GM19193 (cell line): ENCODE data around the gene NUP160.

Experiments used
- POLR2A ChIP-seq: IDR thresholded peaks from 4 replicates; pipeline ENCODE4 v1.6.1; 2011; ENCODE audit not compliant: insufficient read depth, insufficient read length; ENCODE audit errors: extremely low read depth

The NUP160 gene

GRCh38 chr11:47837292-47837691, 10.9 kb downstream of the NUP160 start:
- TF ChIP-seq POLR2A = no peak

DNA sequence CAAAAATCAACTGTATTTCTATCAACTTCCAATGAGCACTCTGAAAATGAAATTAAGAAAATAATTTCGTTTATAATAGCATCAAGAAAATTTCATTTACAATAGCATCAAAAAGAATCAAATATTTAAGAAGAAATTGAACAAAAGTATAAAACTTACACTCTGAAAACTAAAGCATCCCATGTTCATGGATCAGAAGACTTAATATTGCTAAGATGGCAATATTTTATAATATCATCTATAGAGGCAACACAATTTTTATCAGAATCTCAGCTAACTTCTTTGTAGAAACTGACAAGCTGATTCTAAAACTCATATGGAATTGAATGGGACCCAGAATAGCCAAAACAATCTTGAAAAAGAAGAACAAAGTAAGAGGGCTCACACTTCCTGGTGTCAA, 19.9 kb downstream of the NUP160 start:
- no peak for TF ChIP-seq POLR2A

DNA sequence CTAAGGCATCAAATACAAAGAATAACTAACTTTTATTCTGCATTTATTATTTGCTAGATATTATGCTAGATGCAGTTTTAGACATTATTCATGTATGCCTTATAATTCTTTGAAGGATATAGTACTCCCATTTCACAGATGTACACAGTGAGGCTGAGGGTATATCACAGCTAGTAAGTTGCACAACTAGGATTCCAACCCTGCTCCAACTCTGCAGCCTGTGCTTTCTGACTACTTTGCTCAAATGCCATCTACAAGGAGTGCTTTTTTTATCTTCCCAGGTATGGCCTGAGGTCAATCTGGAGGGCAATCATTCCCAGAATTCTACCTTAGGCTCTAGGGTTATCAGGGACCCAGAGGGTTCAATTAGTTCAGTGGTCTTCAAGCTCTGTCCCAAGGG, 28.4 kb downstream of the NUP160 start:
- no peak for TF ChIP-seq POLR2A

DNA sequence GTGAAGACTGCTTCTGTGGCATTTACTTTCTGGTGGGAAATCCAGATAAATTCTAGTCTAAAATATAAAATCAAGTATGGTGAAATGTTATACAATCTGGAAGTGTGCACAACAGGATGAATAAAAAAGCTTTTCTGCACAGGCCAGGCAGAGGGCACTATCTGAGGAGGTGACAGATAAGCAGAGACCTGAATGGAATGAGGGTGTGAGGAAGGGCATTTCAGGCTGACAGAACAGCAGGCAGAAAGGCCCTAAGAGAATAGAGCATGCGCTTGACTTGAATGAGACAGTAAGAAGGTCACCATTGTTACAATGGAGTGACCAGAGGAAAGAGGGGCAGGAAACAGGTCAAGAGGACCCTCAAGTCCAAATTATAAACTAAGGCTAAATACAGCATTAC, 47.4 kb downstream of the NUP160 start:
- no peak for TF ChIP-seq POLR2A

DNA sequence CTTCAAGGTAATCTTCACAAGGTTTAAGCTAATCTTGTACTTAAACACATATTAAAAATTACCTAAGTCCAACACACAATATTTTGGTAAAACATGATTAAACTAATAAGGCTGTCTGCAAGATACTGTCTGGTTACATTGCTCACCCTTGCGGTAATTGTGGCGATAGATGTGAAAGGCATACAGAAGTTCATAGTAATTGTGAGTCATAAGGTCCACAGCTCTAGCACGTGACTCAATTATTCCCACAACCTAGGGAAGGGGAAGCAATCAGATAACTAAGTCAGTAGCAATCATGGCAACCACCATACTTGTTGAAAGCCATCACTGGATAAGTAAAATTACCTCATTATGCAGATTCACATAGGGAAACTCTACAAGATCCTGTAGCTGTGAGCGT, 50.5 kb downstream of the NUP160 start:
- TF ChIP-seq POLR2A = no peak

- no peak for TF ChIP-seq POLR2A
Measured at GRCh38 chr11:47791774-47792430, 56.2 kb downstream of the NUP160 start.

- no peak for TF ChIP-seq POLR2A
Measured at GRCh38 chr11:47788181-47788580, 60.0 kb downstream of the NUP160 start.

DNA sequence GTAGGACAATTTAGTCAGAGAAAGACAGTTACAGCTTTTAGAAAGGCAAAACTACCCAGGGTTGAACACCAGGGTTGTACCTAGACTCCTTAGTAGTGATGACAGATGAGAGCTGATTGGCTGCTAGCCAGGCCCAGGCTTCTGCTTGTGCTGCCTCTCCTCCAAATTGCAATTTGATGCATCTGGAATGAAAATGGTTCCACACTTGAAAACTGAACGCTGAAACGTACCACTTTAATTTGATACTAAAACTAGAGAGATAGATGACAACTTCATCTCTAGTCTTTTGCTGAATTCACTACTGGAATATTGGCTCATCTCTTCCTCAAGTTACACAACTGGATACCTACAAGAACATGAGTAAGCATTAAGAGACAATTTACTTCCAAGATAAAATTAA, 61.8 kb downstream of the NUP160 start:
- no peak for TF ChIP-seq POLR2A

DNA sequence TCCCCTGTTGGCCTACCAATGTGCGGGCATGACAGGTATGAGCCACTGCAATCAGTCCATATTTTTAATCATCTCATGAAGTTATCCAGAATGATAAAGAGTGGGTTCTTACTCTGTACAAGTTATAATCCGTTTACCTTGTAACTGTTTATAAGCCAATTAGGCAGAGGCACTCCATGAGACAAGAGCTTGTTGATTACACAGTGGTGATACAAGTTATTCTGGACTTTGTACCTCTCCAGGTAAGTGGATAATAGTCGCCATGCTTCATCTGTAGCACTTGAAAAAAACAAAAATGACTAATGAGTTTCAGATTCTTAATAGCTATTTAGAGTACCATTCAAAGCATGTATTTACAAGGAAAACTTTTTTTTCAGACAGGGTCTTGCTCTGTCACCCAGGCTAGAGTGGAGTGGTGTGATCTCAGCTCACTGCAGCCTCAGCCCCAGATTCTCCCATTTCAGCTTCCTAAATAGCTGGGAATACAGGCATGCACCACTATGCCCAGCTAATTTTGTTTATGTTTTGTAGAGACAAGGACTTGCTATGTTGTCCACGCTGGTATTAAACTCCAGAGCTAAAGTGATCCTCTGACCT, 63.3 kb downstream of the NUP160 start:
- no peak for TF ChIP-seq POLR2A

- TF ChIP-seq POLR2A = no peak
Measured at GRCh38 chr11:47783087-47783610, 65.0 kb downstream of the NUP160 start.

- no peak for TF ChIP-seq POLR2A
Measured at GRCh38 chr11:47778878-47779483, 69.2 kb downstream of the NUP160 start.

- TF ChIP-seq POLR2A = no peak
Measured at GRCh38 chr11:47775240-47775869, 72.8 kb downstream of the NUP160 start.

DNA sequence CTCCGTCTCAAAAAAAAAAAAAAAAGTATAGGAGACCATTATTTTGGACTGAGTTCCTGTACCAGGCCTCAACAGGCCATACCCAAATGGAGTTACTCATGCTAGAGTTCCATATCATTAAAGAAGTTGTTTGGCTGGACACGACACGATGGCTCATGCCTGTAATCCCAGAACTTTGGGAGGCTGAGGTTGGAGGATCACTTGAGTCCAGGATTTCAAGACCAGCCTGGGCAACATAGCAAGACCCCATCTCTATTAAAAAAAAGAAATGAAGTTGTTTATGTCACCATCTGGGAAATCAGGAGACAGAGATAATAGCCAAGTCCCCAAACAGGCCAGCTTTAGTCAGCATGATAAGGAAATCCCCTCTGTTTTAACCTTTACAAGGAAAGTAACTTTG, 74.3 kb downstream of the NUP160 start:
- no peak for TF ChIP-seq POLR2A

DNA sequence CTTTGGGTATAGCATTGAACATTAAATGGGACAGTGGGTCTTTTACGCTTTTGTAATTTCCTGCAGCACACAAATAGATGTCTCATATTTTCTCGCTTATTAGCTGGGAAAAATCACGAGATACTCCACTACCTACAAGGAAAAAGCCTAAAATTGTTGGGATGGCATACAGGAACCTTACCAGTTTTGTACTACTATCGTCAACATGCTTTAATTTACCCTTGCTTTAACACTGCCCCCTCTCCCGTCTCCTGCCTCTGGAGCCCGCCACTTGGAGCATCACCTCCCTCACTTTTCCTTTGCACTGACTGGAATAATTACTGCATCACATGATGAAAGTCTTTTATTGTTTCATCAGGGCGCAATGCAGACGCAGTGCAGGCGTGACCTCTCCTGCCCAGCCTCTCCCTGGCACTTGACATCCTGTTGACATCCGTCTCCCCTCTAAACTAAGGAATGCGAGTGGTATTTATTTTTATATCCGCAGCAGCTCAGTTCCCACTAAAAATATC, 80.0 kb downstream of the NUP160 start:
- TF ChIP-seq POLR2A = peak; percentile 30

DNA sequence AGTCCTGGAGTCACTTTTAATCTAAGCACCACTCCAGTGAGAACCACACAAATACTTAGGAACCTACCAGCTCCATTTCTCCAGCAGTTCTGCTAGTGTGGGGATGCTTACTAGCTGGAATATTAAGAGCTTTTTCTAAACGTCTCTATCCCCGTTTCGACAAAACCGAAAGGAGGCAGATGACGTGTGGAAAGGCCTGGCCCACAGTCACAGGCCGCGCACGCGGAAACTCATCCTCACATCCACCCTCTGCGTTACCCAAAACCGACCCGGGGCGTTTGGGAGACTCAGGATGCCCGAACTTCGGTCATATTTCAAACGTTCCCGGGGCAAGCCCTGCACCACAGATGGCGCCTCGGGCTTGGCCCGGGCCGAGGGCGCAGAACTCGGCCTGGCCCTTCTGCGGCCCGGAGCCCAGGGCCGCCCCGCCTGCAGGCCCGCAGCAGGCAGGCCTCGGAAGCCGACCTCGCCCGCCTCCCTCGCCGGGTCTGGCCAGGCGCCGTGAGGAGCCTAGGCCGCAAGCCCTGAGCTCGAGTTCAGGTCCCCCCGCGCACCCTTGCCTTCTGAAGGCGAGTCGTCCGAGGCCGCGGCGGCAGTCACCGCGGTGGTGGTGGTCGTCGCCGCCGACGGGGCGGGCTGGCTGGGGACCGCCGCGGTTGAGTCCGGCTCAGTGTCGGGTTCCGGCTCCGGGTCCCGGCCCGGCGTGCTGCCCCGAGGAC, 81.5 kb downstream of the NUP160 start:
- TF ChIP-seq POLR2A = peak; percentile 58
